Esophagus (tissue), 2 donors: ENCODE results near the gene ZNF211. TPM values are rescaled to one million over a fixed set of nuclear protein-coding genes. Genes with fewer than 3 reads are reported as not detected.

ENCODE experiments used
- H3K27ac ChIP-seq, 2 donors: one replicate each; pipeline ENCODE4 v1.5.1; 2013; ENCODE audit warnings: low read depth in 2 of 2, mild to moderate bottlenecking in 2 of 2, inconsistent platforms in 1 of 2, low read length in 1 of 2, moderate library complexity in 1 of 2
- H3K27me3 ChIP-seq, 2 donors: one replicate each; pipeline ENCODE4 v1.6.1; 2013; ENCODE audit warnings: low read length in 2 of 2, control low read depth in 1 of 2, mild to moderate bottlenecking in 1 of 2; ENCODE audit not compliant: insufficient read depth in 2 of 2, control insufficient read depth in 1 of 2
- H3K36me3 ChIP-seq, 2 donors: one replicate each; pipeline ENCODE4 v1.6.1; 2013; ENCODE audit warnings: low read length in 1 of 2; ENCODE audit not compliant: control insufficient read depth in 2 of 2, insufficient read depth in 2 of 2
- H3K4me1 ChIP-seq, 2 donors: one replicate each; pipeline ENCODE4 v1.6.1; 2013; ENCODE audit warnings: low read length in 1 of 2; ENCODE audit not compliant: control insufficient read depth in 2 of 2, insufficient read depth in 2 of 2
- H3K4me3 ChIP-seq, 2 donors: one replicate each; pipeline ENCODE4 v1.5.1; 2013; ENCODE audit warnings: low read length in 2 of 2, mild to moderate bottlenecking in 2 of 2, low read depth in 1 of 2, moderate library complexity in 1 of 2
- H3K9me3 ChIP-seq, 2 donors: one replicate each; pipeline ENCODE4 v1.6.1; 2013; ENCODE audit warnings: mild to moderate bottlenecking in 2 of 2, low read depth in 1 of 2, low read length in 1 of 2, moderate library complexity in 1 of 2; ENCODE audit not compliant: control insufficient read depth in 2 of 2, insufficient read depth in 1 of 2
- WGBS, 2 donors: extraction: QIAGEN DNeasy Blood & Tissue Kit; methylation state at CpG; one replicate each; pipeline ENCODE4 v1.1.7; 2013; 5-methylcytosine and 5-hydroxymethylcytosine counted together
- polyA plus RNA-seq, 2 donors: library from polyadenylated mRNA; stranded (reverse); fragments of 200-250 nt; gene quantifications; one replicate each; pipeline ENCODE4 v1.2.3, GENCODE V29; 2013
- donor health status: healthy with polysubstance abuse.
- donor health status: Bipolar disorder and iron deficiency.

ZNF211 gene
- polyA plus RNA-seq, 2 donors: 4.3 to 5.7 TPM

DNA sequence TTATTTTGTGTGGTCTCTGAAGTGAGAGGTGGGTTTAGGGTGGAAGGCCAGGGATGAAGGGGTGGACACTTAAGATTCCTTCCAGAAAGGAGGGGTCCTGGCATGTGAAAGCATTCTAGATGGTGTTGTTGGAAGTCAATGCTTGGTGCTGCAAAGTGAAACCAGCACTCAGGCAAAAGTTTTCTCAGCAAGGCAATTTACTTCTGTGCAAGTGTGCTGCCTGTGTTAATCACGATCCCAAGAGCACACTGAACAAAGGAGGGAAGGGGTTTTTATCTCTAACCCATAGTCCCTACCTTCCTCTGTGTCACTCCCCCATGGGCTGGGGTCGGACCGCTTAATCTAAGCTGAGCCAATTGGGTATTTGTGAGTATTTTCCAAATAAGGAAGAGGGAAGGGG is 17.6 kb upstream of the ZNF211 start:
- 98 to 100% methylated on average over 3 of the region's 3 CpGs for WGBS, 2 donors
- H3K27me3 ChIP-seq: no peaks in the 10 kb centered on the region
- peaks cover 35 to 37% of the 10 kb centered on the region in 2 donors for H3K36me3 ChIP-seq
- peaks cover 0 to 4% of the 10 kb centered on the region in 2 donors for H3K4me1 ChIP-seq
- peaks cover 34 to 57% of the 10 kb centered on the region in 2 donors for H3K9me3 ChIP-seq
- H3K27ac ChIP-seq: no peak overlapping the region
- H3K4me3 ChIP-seq: peak overlapping the region in 1 of 2 donors; percentile 93

DNA sequence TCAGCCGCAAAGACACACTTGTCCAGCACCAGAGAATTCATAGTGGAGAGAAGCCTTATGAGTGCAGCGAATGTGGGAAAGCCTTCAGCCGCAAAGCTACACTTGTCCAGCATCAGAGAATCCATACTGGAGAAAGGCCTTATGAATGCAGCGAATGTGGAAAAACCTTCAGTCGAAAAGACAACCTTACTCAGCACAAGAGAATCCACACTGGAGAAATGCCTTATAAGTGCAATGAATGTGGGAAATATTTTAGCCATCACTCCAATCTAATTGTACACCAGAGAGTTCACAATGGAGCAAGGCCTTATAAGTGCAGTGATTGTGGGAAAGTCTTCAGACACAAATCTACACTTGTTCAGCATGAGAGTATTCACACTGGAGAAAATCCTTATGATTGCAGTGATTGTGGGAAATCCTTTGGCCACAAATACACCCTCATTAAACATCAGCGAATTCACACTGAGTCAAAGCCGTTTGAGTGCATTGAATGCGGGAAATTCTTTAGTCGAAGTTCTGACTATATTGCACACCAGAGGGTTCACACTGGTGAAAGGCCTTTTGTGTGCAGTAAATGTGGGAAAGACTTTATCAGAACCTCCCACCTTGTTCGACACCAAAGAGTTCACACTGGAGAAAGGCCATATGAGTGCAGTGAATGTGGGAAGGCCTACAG is 12.2 kb upstream of the ZNF211 start:
- Histone ChIP-seq H3K4me3 (no peak overlapping the region), H3K4me1 (peaks cover 0 to 2% of the 10 kb centered on the region in 2 donors), H3K9me3 (peaks cover 54 to 67% of the 10 kb centered on the region in 2 donors), H3K27me3 (no peaks in the 10 kb centered on the region), H3K27ac (no peak overlapping the region), H3K36me3 (peaks cover 49 to 53% of the 10 kb centered on the region in 2 donors)
- WGBS, 2 donors: 98 to 100% methylated on average over 10 of the region's 10 CpGs

DNA sequence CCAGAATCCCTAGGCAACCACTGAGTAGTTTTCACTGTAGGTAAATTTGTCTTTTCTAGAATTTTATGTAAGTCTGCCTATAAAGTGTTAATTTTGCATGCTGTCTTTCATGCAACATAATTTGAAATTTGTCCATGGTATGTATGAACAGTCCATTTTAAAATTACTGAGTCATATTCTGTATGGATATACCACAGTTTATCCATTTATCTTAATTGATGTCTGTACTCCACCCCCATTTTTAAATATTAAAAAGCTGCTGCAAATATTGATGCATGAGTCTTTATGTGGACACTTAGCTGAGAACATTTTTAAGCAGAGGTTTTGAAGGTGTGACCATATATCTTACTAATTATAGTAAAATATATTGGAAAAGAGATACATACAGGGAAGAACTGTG is 9.9 kb upstream of the ZNF211 start:
- Histone ChIP-seq H3K27ac (no peak overlapping the region), H3K4me3 (no peak overlapping the region), H3K9me3 (peaks cover 40 to 48% of the 10 kb centered on the region in 2 donors), H3K36me3 (peaks cover 36 to 38% of the 10 kb centered on the region in 2 donors), H3K4me1 (no peaks in the 10 kb centered on the region), H3K27me3 (no peaks in the 10 kb centered on the region)

GRCh38 chr19:57633832-57634131 is 814 bp downstream of the ZNF211 start:
- Histone ChIP-seq H3K27ac (peak overlapping the region in 1 of 2 donors; percentile 13), H3K4me3 (peak overlapping the region; percentile 63 to 92)
- 51 to 52% methylated on average over 6 of the region's 6 CpGs for WGBS, 2 donors

DNA sequence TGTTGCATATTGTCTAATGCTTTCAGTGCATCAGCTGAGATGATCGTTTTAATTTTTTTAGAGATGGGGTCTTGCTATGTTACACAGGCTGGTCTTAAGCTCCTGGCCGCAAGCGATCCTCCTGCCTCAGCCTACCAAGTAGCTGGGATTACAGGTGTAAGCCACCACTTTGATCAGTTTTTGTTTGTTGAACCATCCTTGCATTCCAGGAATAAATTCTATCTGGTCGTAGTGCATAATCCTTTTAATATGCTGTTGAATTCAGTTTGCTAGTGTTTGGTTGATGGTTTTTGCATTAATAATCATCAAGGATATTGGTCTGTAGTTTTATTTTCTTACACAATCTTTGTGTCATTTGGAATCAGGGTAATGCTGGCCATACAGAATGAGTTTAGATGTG is 4.4 kb downstream of the ZNF211 start:
- WGBS, 2 donors: 96% methylated on average over 4 of the region's 4 CpGs
- H3K4me3 ChIP-seq: no peak overlapping the region
- H3K36me3 ChIP-seq: peaks cover 23 to 25% of the 10 kb centered on the region in 2 donors
- peaks cover 4% of the 10 kb centered on the region in 2 donors for H3K4me1 ChIP-seq
- H3K9me3 ChIP-seq: peaks cover 5 to 28% of the 10 kb centered on the region in 2 donors
- no peaks in the 10 kb centered on the region for H3K27me3 ChIP-seq
- H3K27ac ChIP-seq: no peak overlapping the region

More at GRCh38 chr19:57633832-57634131, 814 bp downstream of the ZNF211 start:
- peaks cover 4% of the 10 kb centered on the region in 2 donors for H3K4me1 ChIP-seq
- H3K36me3 ChIP-seq: peaks cover 3 to 5% of the 10 kb centered on the region in 2 donors
- peaks cover 0 to 4% of the 10 kb centered on the region in 2 donors for H3K9me3 ChIP-seq
- H3K27me3 ChIP-seq: no peaks in the 10 kb centered on the region

GRCh38 chr19:57641715-57642234 is 8.8 kb downstream of the ZNF211 start:
- peaks cover 20% of the 10 kb centered on the region in 2 donors for H3K36me3 ChIP-seq
- WGBS, 2 donors: 97% methylated on average over 4 of the region's 4 CpGs
- peaks cover 5 to 29% of the 10 kb centered on the region in 2 donors for H3K9me3 ChIP-seq
- no peak overlapping the region for H3K4me3 ChIP-seq
- H3K4me1 ChIP-seq: no peaks in the 10 kb centered on the region
- no peaks in the 10 kb centered on the region for H3K27me3 ChIP-seq
- no peak overlapping the region for H3K27ac ChIP-seq

DNA sequence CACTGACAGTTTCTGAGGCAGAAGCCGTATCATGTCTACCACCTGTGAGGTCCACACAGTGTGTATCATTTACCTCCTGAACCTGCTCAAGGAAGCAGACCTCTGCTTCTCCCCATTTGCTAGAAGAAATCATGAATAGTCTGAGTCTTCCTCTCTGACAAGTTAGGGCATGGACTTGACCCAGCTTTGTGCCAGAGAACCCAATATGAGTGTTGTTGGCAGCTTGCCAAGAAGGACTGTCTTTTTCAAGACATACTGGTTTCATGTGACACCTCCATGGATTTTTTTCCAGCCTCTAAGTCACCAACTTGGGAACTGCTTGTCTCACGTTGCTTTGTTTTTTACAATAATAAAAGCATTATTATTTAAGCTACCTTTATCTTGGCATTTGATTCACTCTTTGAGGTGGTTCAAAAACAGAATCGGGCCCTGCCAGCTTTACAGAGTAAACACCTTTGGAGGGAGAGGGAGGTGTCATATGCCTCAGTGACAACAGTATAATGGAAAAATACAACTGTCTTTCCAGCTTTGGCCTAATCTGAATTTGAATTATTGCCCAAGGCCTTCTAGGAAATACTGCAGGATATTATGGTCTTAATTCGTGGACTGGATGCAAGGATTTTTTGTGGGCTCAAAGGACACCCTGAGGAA is 9.6 kb downstream of the ZNF211 start:
- no peaks in the 10 kb centered on the region for H3K27me3 ChIP-seq
- H3K36me3 ChIP-seq: peaks cover 20% of the 10 kb centered on the region in 2 donors
- WGBS, 2 donors: 71 to 72% methylated on average over 4 of the region's 4 CpGs
- peaks cover 5 to 29% of the 10 kb centered on the region in 2 donors for H3K9me3 ChIP-seq
- no peak overlapping the region for H3K4me3 ChIP-seq
- H3K27ac ChIP-seq: no peak overlapping the region
- H3K4me1 ChIP-seq: no peaks in the 10 kb centered on the region

GRCh38 chr19:57643734-57644133 is 10.8 kb downstream of the ZNF211 start:
- Histone ChIP-seq H3K9me3 (peaks cover 5 to 30% of the 10 kb centered on the region in 2 donors), H3K36me3 (peaks cover 20% of the 10 kb centered on the region in 2 donors), H3K27me3 (no peaks in the 10 kb centered on the region), H3K4me3 (no peak overlapping the region), H3K4me1 (no peaks in the 10 kb centered on the region), H3K27ac (no peak overlapping the region)

DNA sequence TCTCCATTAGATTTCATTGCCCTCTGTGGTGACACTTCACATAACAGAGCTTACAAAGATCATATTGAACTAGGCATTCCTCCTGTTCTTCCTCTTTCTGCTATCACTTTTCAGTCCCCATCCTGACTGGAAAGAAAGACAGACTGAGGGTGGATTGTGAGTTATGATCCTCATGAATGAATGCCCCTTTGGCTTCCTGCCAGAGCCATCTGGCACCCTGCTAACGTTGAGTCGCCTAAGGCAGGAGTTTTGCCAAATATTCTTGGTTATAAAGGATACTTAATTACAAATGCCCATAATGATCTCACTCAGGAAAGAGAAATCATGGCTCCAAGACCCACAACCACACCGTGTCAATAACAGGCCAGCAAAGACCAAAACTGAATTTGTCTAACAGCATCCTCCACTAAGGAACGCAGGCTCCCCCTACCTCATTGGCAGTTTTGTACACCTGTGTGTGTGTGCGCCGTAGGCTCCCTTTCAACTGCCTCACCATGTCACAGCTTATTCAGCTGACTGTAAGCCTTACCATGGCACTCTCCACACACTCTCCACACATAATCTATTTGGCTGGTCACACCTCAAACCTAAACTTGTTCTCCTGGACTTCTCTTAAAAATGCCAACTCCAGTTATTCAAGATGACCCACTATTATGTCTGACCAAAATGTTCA is 15.5 kb downstream of the ZNF211 start:
- Histone ChIP-seq H3K4me1 (peaks cover 0 to 4% of the 10 kb centered on the region in 2 donors), H3K9me3 (peaks cover 0 to 15% of the 10 kb centered on the region in 2 donors)
- WGBS, 2 donors: 56 to 59% methylated on average over 6 of the region's 6 CpGs

More for the DNA sequence above, 15.5 kb downstream of the ZNF211 start:
- Histone ChIP-seq H3K4me3 (no peak overlapping the region), H3K36me3 (no peaks in the 10 kb centered on the region), H3K27ac (no peak overlapping the region), H3K27me3 (no peaks in the 10 kb centered on the region)
